SK-N-SH (cell line): Measurements from ENCODE around the gene SMURF1.

Experiments used
- CTCF ChIP-seq: fragments of 200-600 bp; sonication (generic); IDR thresholded peaks from 2 replicates; pipeline ENCODE4 v1.6.1; 2017; ENCODE audit warnings: antibody characterized with exemption, mild to moderate bottlenecking, moderate library complexity
- ELF1 ChIP-seq: IDR thresholded peaks from 2 replicates; pipeline ENCODE4 v1.4.0; 2012
- EP300 ChIP-seq, 2 experiments: IDR thresholded peaks; 2 replicates each; pipeline versions ENCODE4 v1.4.0 to v1.6.1; 2012; ENCODE audit warnings: borderline replicate concordance in 1 of 2, low read depth in 1 of 2, low read length in 1 of 2
- EZH2phosphoT487 ChIP-seq: fragments of 200-600 bp; sonication (generic); IDR thresholded peaks from 2 replicates; pipeline ENCODE4 v1.6.1; 2017; ENCODE audit warnings: low read depth, mixed run types, mild to moderate bottlenecking, antibody characterized with exemption, moderate library complexity, borderline replicate concordance
- FOXJ3 ChIP-seq: sonication (generic); formaldehyde crosslinking; IDR thresholded peaks from 2 replicates; pipeline ENCODE4 v1.5.1; 2020; ENCODE audit warnings: mild to moderate bottlenecking, missing genetic modification reagents
- FOXM1 ChIP-seq: IDR thresholded peaks from 2 replicates; pipeline ENCODE4 v1.4.0; 2012; ENCODE audit warnings: low read depth, mild to moderate bottlenecking
- GABPA ChIP-seq: IDR thresholded peaks from 2 replicates; pipeline ENCODE4 v1.4.0; 2012; ENCODE audit warnings: low read depth, mild to moderate bottlenecking
- JUND ChIP-seq: IDR thresholded peaks from 2 replicates; pipeline ENCODE4 v1.4.0; 2012
- MEF2A ChIP-seq: IDR thresholded peaks from 2 replicates; pipeline ENCODE4 v1.4.0; 2012; ENCODE audit warnings: low read depth, borderline replicate concordance
- NFIC ChIP-seq: IDR thresholded peaks from 2 replicates; pipeline ENCODE4 v1.4.0; 2012; ENCODE audit warnings: borderline replicate concordance
- PBX3 ChIP-seq: IDR thresholded peaks from 2 replicates; pipeline ENCODE4; 2012
- RCOR1 ChIP-seq: fragments of 150-350 bp; IDR thresholded peaks from 2 replicates; pipeline ENCODE4 v1.6.1; 2017; ENCODE audit warnings: antibody characterized with exemption, low read length
- YY1 ChIP-seq: IDR thresholded peaks from 2 replicates; pipeline ENCODE4 v1.4.0; 2012; ENCODE audit warnings: low read depth, mild to moderate bottlenecking

GRCh38 chr7:99165816-99166215, 21.9 kb upstream of the SMURF1 start:
- TF ChIP-seq MEF2A (no peak), CTCF (no peak), FOXJ3 (CRISPR knock-in tag) (no peak), ELF1 (no peak), FOXM1 (no peak), EP300 (IDR thresholded peaks at IDR 0.05; ENCODE audit: borderline replicate concordance in 1 of 2, low read depth in 1 of 2, low read length in 1 of 2) (no peak), PBX3 (no peak), JUND (no peak), RCOR1 (no peak), NFIC (no peak), EZH2phosphoT487 (no peak), GABPA (no peak), YY1 (no peak)
